Measurements from ENCODE around the gene PIGQ.

Gene PIGQ

GRCh38 chr16:615122-615521 is 45.4 kb downstream of the PIGQ start:
- TF ChIP-seq, protein P1, sequence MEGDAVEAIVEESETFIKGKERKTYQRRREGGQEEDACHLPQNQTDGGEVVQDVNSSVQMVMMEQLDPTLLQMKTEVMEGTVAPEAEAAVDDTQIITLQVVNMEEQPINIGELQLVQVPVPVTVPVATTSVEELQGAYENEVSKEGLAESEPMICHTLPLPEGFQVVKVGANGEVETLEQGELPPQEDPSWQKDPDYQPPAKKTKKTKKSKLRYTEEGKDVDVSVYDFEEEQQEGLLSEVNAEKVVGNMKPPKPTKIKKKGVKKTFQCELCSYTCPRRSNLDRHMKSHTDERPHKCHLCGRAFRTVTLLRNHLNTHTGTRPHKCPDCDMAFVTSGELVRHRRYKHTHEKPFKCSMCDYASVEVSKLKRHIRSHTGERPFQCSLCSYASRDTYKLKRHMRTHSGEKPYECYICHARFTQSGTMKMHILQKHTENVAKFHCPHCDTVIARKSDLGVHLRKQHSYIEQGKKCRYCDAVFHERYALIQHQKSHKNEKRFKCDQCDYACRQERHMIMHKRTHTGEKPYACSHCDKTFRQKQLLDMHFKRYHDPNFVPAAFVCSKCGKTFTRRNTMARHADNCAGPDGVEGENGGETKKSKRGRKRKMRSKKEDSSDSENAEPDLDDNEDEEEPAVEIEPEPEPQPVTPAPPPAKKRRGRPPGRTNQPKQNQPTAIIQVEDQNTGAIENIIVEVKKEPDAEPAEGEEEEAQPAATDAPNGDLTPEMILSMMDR (IDR thresholded peaks at IDR 0.05; ENCODE audit: insufficient read depth, low read depth, low read length, missing control alignments): no peak
- H3K4me3 ChIP-seq (ENCODE audit: low read length): no peak overlapping the region

DNA sequence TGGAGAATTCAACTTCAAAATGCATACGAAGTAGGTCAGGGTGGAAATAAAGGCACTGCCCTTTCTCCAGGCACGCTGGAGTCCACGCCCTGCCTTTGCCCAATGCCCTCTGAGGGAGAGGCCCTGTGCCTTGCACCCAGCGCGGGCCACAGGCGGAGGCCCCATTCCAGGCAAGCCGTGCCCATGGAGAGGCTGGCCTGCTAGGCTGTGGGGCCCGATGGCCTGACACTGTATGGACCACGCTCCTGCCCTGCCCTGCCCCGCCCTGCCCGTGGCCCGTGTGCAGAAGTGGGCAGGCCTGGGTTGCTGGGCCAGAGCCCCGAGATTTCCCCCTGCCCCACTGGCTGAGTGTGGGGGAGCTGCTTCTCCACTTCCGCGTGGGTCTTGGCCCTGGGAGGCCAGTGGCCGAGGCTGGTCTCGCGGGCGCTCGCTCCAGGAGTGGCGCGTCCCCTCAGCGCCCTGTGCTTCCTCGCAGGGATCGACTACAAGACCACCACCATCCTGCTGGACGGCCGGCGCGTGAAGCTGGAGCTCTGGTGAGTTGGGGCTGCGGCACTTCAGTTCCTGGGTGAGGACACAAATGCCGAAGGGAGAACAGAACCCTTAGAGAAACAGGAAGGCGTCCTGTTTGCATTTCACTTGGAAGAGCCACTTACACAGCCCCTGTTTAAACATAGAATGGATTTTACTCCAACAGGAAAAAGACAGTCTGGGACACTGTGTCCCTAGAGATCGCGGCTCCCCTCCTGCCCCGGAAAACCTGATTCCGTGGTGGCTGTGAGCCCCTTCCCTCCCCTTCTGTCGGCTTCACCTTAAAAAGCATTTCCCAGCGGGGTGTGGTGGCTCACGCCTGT is 47.2 kb downstream of the PIGQ start:
- DNase-seq (ENCODE audit: low read depth): no peak
- TF ChIP-seq, protein P1 (IDR thresholded peaks at IDR 0.05; ENCODE audit: insufficient read depth, low read depth, low read length, missing control alignments): no peak

More at GRCh38 chr16:615122-615521, 45.4 kb downstream of the PIGQ start:
- DNase-seq (ENCODE audit: low read depth): no peak

GRCh38 chr16:617855-618254 is 48.1 kb downstream of the PIGQ start:
- TF ChIP-seq, protein P1 (IDR thresholded peaks at IDR 0.05; ENCODE audit: insufficient read depth, low read depth, low read length, missing control alignments): no peak
- H3K4me3 ChIP-seq (ENCODE audit: low read length): no peak overlapping the region
- DNase-seq (ENCODE audit: low read depth): no peak

More for the DNA sequence above, 47.2 kb downstream of the PIGQ start:
- no peak overlapping the region for H3K4me3 ChIP-seq (ENCODE audit: low read length)

DNA sequence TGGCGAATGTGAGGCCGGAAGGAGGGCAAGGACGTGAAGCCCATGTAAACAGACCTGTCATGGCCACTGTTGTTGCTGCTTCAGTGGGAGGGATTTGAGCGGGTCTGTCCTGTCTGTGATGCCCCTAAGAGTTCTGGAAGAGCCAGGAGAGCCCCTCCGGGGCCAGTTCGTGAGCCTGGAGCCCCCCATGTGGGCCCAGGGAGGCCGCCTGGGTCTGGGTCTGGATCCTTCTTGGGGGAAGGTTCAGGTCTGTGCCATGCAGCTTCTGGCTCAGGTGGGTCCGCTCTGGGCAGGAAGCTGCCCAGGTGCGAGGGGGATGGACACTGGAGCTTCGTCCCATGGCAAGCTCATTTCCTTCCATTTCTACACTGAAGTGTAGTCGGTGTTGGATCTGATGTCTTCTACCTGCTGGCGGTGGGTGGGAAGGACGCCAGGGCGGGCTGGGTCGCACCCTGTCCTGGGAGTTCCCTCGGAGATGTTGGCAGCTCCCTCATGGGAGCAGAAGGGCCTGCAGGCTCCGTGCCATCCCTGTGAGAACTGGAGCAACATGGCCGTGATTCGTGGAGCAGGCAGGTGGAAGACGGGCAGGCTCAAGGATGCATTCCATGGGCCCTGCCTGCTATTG is 49.8 kb downstream of the PIGQ start:
- H3K4me3 ChIP-seq (ENCODE audit: low read length): no peak overlapping the region
- no peak for DNase-seq (ENCODE audit: low read depth)
- TF ChIP-seq, protein P1 (IDR thresholded peaks at IDR 0.05; ENCODE audit: insufficient read depth, low read depth, low read length, missing control alignments): no peak

GRCh38 chr16:620700-621525 is 51.1 kb downstream of the PIGQ start:
- no peak overlapping the region for H3K4me3 ChIP-seq (ENCODE audit: low read length)

DNA sequence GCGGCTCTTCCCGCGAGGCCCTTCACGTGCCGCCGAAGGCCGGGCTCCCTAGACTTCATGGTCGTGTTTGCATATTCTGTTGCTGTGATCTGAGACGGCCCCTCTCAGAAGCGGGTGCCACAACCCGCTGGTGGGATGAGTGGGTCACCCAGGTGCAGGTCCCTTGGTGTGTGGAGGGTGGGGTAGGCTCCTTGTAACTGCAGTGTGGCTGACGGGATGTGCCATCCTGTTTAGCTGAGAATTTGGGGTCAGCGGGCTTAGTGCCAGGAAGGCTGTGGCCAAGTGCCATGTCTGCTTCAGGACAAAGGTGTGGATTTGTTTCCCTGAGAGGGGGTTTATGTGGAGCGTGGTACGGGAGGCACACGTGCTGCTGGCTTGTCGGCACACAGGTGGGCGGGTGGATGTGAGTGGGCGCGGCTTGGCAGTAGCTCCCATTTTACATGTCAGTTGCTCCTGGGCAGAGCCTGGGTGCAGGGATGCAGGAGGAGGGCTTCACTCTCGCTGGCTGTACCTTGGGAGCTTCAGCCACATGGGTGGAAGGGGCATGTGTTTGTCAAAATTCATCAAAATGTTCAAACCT is 51.8 kb downstream of the PIGQ start:
- TF ChIP-seq, protein P1 (IDR thresholded peaks at IDR 0.05; ENCODE audit: insufficient read depth, low read depth, low read length, missing control alignments): no peak
- no peak overlapping the region for H3K4me3 ChIP-seq (ENCODE audit: low read length)
- DNase-seq (ENCODE audit: low read depth): peak; percentile 36

More at GRCh38 chr16:620700-621525, 51.1 kb downstream of the PIGQ start:
- TF ChIP-seq, protein P1 (IDR thresholded peaks at IDR 0.05; ENCODE audit: insufficient read depth, low read depth, low read length, missing control alignments): no peak
- peak; percentile 55 for DNase-seq (ENCODE audit: low read depth)

Data from epithelial cell of esophagus (primary cell).